T follicular helper cell (primary cell): ENCODE results near the gene NFIC.

ENCODE experiments used
- DNase-seq: peaks from one replicate; pipeline ENCODE4 v3.0.0-alpha.2; 2020; ENCODE audit warnings: low read depth

Gene NFIC

DNA sequence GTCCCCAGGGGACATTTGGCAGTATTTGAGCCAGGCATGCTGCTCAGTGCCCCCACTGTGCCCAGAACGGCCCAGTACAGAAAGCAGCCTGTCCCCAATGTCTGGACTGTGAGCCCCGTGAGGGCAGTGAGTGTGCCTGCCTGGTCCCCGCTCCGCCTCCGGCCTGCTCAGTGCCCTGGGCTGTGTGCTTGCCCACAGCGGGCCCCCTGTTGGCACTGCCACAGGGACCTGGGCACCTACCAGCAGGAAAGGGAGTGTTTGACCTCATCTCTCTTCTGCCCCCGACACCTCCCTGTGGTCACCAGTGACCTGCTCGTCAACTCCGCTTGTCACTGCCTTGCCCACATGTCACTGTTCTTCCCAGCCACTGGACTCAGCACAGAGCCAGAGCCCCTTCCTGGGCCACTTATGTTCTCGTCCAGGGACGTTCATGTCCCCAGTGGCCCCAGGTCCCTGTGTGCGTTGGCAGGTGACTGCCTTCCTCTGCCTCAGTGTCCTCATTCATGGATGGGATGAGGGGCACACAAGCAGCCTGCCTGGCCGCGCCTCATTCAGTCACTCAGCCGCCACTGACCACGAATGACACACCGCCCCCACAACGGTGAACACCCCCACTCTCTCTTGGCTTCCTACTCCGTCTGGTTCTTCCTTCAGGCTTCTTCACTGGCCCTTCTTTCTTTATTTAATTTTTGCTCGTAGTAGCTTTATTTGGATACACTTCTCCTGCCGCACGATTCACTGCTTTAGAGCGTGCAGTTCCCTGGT is 142.6 kb downstream of the NFIC start:
- DNase-seq, result no peak

DNA sequence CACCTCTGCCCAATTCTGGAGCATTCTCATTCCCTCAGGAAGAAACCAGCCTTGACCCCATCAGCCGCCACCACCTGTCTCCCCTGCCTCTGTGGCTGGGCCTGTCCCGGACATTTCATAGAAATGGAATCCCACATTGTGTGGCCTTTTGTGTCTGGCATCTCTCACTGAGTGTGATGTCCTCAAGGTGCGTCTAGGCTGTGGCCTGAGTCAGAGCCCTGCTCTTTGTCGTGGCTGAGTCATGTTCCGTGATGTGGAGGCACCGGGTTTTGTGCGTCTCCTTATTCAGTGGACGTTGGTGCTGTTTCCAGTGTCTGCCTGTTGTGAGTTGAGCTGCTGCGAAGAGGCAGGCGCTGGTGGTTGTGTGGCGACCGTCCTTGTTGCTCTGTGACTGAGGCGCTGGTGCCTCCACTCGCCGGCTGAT is 143.2 kb downstream of the NFIC start:
- DNase-seq, result no peak

DNA sequence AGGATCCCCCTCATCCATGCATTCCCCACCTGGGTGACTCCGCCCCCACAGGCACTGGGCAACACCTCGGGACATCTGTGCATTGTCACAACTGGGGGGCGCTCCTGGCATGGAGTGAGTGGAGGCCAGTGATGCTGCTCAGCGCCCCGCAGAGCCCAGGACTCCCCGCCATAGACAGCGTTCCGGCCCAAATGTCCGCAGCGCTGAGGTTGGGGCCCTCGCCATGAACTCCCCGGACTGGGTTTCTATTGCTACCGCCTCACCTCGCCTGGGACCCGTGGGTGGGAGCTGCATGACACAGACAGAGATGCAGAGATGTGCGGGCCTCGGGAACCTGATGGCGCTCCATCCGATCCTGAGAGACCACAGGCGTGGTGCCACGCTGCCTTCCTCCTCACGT is 144.3 kb downstream of the NFIC start:
- no peak for DNase-seq

DNA sequence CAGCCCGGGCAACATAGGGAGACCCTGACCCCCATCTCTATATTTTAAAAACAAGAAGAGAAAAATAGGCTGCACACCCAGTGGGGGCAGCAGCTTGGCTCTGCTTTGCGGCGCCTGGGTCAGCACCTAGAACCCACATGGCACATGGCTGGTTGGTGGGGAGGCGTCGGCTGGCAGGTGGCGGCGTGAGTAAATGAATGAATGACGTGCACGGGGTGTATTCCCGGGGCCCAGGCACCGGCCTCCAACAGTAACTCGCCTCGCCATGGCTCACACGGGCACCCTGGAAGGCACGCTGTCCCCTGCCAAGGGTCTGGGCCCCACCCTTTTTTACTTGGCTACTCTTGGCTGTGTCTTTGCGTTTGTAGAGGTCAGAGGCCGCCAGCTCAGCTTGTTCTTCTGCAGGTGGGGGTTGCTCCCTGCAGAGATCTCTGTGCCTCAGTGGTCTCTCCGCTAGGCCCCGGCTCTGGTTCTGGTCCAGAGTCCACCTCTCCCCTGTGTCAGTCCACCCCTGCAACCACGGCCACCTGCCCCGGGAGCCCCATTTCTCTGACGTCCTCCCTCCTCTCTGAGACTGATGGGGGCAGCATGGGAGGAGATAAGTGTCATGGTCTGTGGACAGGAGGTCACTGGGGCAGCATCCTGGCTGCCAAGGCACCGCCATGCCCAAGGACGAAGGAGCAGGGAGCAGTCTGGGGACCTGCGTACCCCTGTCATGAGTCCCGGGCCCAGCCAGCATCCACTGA is 145.3 kb downstream of the NFIC start:
- DNase-seq, result no peak

DNA sequence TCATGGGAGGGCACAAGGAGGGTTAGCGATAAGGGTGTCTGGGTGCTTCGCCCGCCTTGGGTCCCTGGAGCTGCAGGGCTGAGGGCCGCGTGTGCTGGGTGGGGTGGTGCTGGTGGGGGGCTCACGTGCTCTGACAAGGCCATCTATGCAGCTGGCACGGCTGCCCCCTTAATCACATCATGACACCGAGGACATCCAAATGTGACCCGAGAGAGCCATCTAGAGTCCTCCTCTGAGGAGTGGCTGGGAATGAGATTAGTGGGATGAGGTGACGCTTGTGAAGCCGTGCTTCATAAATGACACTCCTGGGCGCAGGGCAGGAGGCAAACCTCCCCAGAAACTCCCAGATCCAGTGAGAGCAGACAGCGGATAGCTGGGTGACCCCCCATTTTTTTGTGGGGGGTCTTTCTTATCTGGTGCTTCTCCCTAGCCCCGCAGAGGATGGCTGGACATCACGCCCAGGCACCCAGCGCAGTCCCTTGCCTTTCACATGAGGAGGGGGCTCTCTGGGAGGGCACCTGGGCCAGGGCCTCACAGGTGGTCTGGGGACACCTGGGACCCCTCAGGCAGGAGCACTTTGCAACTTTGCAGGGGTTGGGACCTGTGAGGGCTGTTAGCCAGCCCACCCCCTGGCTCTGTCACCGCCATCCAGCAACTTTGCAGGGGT is 146.3 kb downstream of the NFIC start:
- DNase-seq, result no peak

DNA sequence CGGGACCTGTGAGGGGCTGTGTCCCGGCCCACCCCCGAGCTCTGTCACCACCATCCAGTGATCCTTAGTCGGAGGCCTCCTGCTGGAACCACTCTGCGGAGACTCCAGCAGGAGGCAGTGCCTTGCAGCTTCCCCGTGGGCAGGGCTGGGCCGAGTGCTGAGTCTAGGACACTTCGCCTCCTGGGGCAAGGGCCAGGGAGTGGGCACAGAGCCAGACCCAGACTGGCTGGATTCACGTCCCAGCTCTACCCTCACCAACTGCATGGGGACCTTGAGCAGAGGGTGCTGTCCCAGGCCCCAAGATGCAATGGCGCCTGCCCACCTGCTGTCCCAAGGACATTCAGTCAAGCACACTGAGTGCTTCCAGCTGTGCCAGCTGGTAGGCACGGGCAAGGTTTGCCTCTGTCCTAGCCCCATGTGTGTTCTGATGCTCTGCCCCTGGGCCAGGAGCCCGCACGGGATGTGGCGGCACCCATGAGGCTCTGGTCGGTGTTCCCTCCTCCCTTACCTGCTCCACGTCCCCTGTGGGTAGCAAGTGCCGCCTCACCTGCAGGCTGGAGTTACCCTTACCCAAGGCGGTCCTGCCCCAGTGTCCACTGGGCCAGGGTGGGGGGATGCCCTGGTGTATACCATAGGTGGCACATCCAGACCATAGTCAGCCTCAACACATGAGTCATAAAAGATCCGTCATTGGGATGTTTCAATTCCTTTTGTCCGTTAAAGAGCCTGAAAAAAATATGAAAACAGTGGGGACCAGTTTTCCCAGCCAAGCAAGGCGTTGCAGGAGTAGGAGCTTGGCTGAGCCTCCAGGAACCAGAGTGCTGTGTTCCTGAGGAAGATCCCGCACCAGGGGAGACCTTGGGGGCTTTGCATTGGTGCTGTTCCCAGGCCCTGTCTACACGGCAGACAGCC is 147.1 kb downstream of the NFIC start:
- no peak for DNase-seq

DNA sequence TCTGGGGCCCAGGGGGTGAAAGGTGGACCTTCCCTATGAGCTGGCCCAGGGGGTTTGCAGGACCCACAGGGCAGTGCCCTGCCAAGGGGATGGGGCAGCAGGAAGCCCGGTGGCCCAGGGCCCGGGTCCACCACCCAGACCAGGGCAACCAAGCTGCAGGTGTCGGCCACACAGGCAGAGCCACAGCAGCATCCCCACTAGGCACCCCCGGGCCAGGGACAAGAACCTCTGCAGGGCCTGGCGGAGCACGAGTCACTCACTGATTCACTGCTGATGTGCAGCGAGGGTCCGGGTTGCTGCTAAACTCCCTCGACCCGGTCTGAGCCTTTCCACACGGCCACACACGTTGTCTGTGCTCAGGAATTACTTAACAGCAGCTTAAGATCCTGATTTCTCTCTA is 148.5 kb downstream of the NFIC start:
- DNase-seq, result no peak

DNA sequence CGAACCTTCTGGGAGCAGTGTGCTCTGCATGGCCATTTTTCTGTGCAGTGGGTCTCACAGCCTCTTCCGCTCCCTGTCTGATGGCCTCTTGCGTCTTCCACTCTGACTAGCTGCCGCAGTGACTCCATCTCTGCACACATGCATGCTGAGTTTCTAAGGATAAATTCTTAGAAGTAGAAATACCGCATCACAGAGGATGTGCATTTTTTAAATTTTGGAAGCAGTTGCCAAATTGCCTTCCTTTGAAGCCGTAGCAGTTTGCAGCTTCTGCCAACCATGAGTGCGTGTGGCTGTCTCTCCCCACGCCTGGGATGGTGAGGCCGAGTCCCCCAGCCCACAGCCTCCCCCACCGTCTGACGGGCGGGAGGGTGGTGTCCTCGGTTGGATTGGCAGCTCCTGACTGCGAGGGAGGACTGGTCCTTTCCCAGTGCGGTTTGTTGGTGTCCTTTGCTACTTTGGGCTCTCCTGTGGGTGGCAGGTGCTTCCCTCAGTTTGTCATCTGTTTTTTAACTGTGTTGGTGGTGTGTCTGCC is 149.6 kb downstream of the NFIC start:
- no peak for DNase-seq

DNA sequence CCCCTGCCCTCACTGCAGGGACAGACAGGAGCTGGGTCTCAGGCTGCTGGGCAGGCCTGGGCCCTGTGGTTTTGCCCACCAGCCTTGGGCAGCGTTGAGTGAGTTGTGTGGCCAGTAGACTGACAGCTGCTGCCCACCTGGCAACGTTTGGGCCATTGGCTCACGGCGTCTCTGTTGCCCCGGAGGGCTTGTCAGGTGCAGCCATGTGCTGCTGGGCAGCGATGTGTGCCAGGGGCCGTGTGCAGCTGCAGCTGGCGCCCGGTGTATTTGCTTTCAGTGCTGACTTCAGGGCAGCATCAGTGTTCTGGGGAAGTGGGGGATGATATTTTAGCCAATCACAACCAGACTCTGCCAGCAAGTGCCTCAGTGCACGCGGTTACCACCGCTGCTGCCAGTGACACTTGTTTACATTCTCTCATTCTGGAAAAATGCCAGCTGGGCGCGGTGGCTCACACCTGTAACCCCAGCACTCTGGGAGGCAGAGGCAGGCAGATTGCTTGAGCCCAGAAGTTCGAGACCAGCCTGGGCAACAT is 150.4 kb downstream of the NFIC start:
- peak; percentile 48 for DNase-seq

DNA sequence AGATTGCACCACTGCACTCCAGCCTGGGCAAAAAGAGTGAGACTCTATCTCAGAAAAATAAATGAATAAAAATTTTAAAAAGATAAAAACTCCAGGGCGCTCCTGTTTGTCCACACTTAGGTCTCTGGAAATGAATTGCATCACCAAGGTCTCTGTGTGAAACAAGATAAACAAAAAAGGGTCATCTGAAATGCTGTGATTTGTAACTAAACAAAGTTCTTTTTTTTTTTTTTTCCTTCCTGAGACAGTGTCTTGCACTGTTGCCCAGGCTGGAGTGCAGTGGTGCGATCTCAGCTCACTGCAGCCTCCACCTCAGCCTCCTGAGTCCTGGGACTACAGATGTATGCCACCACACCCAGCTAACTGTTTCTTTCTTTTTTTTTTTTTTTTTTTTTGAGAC is 151.3 kb downstream of the NFIC start:
- no peak for DNase-seq

DNA sequence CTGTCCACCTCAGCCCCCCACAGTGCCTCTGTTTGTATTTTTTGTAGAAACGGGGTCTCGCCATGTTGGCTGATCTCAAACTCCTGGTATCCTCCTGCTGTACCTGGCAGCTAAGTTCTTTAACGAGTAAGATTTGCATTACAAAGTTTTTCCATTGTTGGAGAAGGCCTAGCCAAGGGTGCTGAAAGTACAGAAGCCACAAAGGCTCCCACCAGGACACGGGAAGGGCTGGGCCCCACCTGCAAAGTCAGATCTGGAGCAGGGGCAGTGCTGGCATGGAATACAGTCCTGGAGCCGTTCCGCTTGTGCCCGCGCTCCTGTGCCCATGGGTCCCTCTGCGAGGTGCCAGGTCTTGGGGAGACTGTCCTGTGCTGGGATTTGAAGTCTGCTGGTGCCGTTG is 151.9 kb downstream of the NFIC start:
- no peak for DNase-seq

DNA sequence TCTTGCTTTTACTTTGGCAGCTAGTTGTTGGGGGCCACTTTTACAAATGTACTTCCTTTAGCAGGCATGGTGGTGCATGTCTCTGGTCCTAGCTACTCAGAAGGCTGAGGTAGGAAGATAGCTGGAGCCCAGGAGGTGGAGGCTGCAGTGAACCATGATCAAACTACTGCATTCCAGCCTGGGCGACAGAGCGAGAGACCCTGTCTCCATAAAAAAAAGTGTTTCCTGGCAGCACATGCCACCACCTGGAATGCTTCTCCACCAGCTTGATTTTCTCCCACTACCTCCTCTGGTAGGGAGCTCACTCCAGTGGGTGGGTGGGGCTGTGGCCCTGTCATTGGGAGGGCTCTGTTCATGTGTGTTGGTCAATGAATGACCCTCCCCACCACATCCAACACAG is 152.3 kb downstream of the NFIC start:
- DNase-seq, result no peak
